ENCODE results near the gene WDR1. TPM values are rescaled to one million over a fixed set of nuclear protein-coding genes. Genes with fewer than 3 reads are reported as not detected.
A peak's percentile ranks its signal among the peaks of the same experiment; 100 is the strongest.

The WDR1 gene
- total RNA-seq, 4 donors from 2014 or later = 353 to 530 (median 419) TPM

DNA sequence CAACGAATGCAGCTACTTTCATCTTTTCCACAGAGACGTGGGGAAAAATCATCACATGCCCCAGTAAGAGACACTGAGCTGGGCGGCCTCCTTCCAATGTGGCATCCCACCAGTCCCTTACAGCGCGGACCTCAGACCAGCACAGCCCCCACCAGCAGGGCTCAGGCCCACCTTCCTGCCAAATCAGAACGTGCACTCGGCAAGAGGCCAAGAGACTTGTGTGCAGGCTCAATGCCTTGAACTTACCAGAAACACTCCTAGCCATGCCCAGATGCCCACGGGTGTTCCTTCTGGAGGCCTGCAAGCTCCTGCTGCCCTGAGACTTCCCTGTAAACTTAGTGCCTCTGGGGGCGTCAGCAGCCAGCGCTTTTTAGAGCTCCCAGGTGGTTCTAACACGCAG lies 31.2 kb downstream of the WDR1 start:
- no peak overlapping the region for H3K4me3 ChIP-seq
- peaks cover 0 to 100% of the 10 kb centered on the region in 2 donors for H3K36me3 ChIP-seq
- no peak for ATAC-seq
- H3K4me1 ChIP-seq = peaks cover 0 to 72% (median 0%) of the 10 kb centered on the region in 3 donors
- H3K27me3 ChIP-seq = no peaks in the 10 kb centered on the region
- H3K27ac ChIP-seq = peak overlapping the region in 3 of 4 donors; percentile 43 to 66 (median 62)
- no peaks in the 10 kb centered on the region for H3K9me3 ChIP-seq
- TF ChIP-seq POLR2A (IDR thresholded peaks at IDR 0.05) (no peak), POLR2AphosphoS5 (IDR thresholded peaks at IDR 0.05) (peak; percentile 6)
- TF ChIP-seq, protein P1, sequence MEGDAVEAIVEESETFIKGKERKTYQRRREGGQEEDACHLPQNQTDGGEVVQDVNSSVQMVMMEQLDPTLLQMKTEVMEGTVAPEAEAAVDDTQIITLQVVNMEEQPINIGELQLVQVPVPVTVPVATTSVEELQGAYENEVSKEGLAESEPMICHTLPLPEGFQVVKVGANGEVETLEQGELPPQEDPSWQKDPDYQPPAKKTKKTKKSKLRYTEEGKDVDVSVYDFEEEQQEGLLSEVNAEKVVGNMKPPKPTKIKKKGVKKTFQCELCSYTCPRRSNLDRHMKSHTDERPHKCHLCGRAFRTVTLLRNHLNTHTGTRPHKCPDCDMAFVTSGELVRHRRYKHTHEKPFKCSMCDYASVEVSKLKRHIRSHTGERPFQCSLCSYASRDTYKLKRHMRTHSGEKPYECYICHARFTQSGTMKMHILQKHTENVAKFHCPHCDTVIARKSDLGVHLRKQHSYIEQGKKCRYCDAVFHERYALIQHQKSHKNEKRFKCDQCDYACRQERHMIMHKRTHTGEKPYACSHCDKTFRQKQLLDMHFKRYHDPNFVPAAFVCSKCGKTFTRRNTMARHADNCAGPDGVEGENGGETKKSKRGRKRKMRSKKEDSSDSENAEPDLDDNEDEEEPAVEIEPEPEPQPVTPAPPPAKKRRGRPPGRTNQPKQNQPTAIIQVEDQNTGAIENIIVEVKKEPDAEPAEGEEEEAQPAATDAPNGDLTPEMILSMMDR (IDR thresholded peaks at IDR 0.05) = no peak
- WGBS, 2 donors (ENCODE audit: low coverage in 1 of 2) = 43 to 83% methylated on average over 5 to 6 of the region's 11 CpGs

- 66% methylated on average over 10 of the region's 21 CpGs; no CpG with 5 or more reads in 1 of the 2 donors for WGBS, 2 donors (ENCODE audit: low coverage in 1 of 2)
- no peaks in the 10 kb centered on the region for H3K9me3 ChIP-seq
- H3K27ac ChIP-seq = peak overlapping the region in 3 of 4 donors; percentile 43 to 69 (median 66)
- peaks cover 0 to 72% (median 0%) of the 10 kb centered on the region in 3 donors for H3K4me1 ChIP-seq
- peak; percentile 21 for ATAC-seq
- peaks cover 0 to 100% of the 10 kb centered on the region in 2 donors for H3K36me3 ChIP-seq
- no peaks in the 10 kb centered on the region for H3K27me3 ChIP-seq
- no peak overlapping the region for H3K4me3 ChIP-seq
- TF ChIP-seq POLR2AphosphoS5 (IDR thresholded peaks at IDR 0.05) (no peak), POLR2A (IDR thresholded peaks at IDR 0.05) (no peak), EP300 (IDR thresholded peaks at IDR 0.05) (no peak)
- TF ChIP-seq, protein P1 (IDR thresholded peaks at IDR 0.05) = no peak
These were observed 31.8 kb downstream of the WDR1 start for GRCh38 chr4:10084651-10085358.

DNA sequence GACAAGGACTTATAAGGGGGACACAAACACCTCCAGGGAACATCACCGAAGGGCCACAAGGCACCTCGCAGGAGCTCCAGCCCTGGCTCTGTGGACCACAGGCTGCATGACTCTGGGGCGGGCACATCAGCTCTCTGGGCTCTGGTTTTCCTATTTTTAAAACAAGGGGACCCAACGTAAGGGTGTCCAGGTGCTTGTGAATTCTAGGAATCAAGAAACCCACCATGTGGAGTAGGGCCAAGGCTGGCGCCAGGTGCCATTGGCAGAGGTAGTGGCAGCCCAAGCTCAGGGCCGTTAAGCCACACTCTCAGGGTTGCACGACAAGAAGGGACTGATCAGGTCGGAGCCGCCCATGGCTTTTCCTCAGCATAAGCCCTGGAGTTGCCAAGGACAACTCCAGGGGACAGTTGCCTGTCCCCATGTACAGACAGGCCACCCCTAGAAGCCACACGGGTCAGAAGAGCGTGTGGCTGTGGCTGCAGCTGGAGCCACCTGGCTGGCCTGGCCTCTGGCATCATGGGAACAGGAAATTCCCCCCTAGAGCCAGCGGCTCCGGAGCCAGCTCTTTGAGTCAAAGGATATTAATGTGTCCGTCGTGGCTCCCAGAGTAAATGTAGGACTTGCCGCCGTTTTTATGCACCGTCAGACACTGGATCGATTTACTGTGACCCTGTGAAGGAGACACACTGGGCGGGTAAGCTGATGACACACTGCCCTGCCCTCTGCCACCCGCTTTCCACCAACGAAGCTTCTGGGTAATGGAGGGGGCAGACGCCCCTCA lies 32.5 kb downstream of the WDR1 start:
- H3K9me3 ChIP-seq = no peaks in the 10 kb centered on the region
- H3K4me3 ChIP-seq = no peak overlapping the region
- WGBS, 2 donors (ENCODE audit: low coverage in 1 of 2) = no CpG with 5 or more reads among the region's 23 CpGs
- H3K27ac ChIP-seq = peak overlapping the region in 3 of 4 donors; percentile 43 to 69 (median 66)
- H3K36me3 ChIP-seq = peaks cover 0 to 100% of the 10 kb centered on the region in 2 donors
- no peak for TF ChIP-seq EP300 (IDR thresholded peaks at IDR 0.05)
- H3K4me1 ChIP-seq = peaks cover 0 to 72% (median 0%) of the 10 kb centered on the region in 3 donors
- no peak for ATAC-seq
- H3K27me3 ChIP-seq = no peaks in the 10 kb centered on the region

GRCh38 chr4:10083331-10083771 lies 33.2 kb downstream of the WDR1 start:
- no peak for ATAC-seq
- TF ChIP-seq POLR2AphosphoS5 (IDR thresholded peaks at IDR 0.05) (no peak), EP300 (IDR thresholded peaks at IDR 0.05) (no peak), POLR2A (IDR thresholded peaks at IDR 0.05) (no peak)
- TF ChIP-seq, protein P1 (IDR thresholded peaks at IDR 0.05) = no peak
- Histone ChIP-seq H3K36me3 (peaks cover 0 to 100% of the 10 kb centered on the region in 2 donors), H3K27me3 (no peaks in the 10 kb centered on the region), H3K4me3 (no peak overlapping the region), H3K27ac (no peak overlapping the region), H3K9me3 (no peaks in the 10 kb centered on the region), H3K4me1 (peaks cover 0 to 74% (median 0%) of the 10 kb centered on the region in 3 donors)
- 26% methylated on average over 3 of the region's 12 CpGs; no CpG with 5 or more reads in 1 of the 2 donors for WGBS, 2 donors (ENCODE audit: low coverage in 1 of 2)

DNA sequence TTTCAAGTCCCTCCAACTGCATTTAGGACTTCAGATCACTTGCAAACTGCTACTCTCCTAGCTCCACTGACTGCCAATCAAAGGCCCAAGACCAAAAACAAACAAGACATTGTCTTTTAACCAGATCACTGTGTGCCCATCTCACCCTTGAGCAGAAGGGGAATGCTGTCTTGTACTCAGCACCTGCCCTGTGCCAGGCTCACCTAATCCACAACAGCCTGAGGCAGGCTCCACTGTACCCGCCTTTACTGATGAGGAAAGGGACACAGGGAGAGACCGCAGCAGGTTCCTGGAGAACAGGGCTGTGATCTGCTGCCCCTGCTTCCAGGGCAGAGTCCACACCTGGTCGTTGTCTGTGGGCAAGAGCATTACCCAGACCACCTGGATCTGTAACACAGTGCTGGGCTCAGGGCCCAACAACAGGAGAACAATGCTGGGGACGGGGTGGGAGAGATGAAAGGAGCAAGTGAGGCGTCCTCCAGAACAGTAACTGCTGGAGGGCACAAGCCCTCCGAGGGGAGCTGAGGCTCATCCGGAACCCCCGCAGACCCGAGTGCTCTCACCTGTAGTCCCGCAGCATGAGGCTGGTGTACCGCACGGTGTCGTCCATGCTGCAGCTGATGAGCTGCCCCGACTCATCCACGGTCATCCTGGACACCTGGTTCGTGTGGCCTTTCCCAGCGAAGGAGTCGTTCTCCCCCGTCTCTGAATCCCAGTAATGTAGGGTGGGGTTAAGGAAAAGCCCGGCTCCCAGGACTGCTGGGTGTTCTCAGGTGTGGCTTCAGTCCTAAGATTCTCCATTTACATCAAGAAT lies 33.9 kb downstream of the WDR1 start:
- TF ChIP-seq POLR2AphosphoS5 (IDR thresholded peaks at IDR 0.05) (no peak), EP300 (IDR thresholded peaks at IDR 0.05) (no peak), POLR2A (IDR thresholded peaks at IDR 0.05) (no peak)
- TF ChIP-seq, protein P1 (IDR thresholded peaks at IDR 0.05) = no peak
- no peak overlapping the region for H3K4me3 ChIP-seq
- H3K27ac ChIP-seq = peak overlapping the region in 2 of 4 donors; percentile 1 to 9
- peaks cover 0 to 78% (median 0%) of the 10 kb centered on the region in 3 donors for H3K4me1 ChIP-seq
- no peak for ATAC-seq
- H3K27me3 ChIP-seq = no peaks in the 10 kb centered on the region
- H3K9me3 ChIP-seq = no peaks in the 10 kb centered on the region
- 92 to 100% methylated on average over 1 to 16 of the region's 20 CpGs for WGBS, 2 donors (ENCODE audit: low coverage in 1 of 2)
- peaks cover 0 to 100% of the 10 kb centered on the region in 2 donors for H3K36me3 ChIP-seq

All from gastroesophageal sphincter (tissue), 4 donors.